BLaER1 treated with 17β-estradiol and CSF1 and Interleukin-3, amounts not matched to agents 10 nM and 100 nM (cell line): Measurements from ENCODE around the gene COA1.
A peak's percentile ranks its signal among the peaks of the same experiment; 100 is the strongest.

ENCODE experiments used
- H3K27ac ChIP-seq, 11 experiments: shearing (Covaris generic); formaldehyde crosslinking; 2 replicates each; pipeline ENCODE4 v1.8.1; 2022
- H3K27me3 ChIP-seq, 11 experiments: shearing (Covaris generic); formaldehyde crosslinking; 2 replicates each; pipeline ENCODE4 v1.8.1; 2022
- H3K36me3 ChIP-seq, 11 experiments: shearing (Covaris generic); formaldehyde crosslinking; 2 replicates each; pipeline ENCODE4 v1.8.1; 2022
- H3K4me1 ChIP-seq, 10 experiments: shearing (Covaris generic); formaldehyde crosslinking; 2 replicates each; pipeline ENCODE4 v1.8.1; 2022
- H3K4me2 ChIP-seq, 11 experiments: shearing (Covaris generic); formaldehyde crosslinking; 2 replicates each; pipeline ENCODE4 v1.8.1; 2022
- H3K4me3 ChIP-seq, 10 experiments: shearing (Covaris generic); formaldehyde crosslinking; 2 replicates each; pipeline ENCODE4 v1.8.1; 2022
- H3K9ac ChIP-seq, 11 experiments: shearing (Covaris generic); formaldehyde crosslinking; 2 replicates each; pipeline ENCODE4 v1.8.1; 2022
- H3K9me3 ChIP-seq, 11 experiments: shearing (Covaris generic); formaldehyde crosslinking; replicated peaks in 1 of 11; 2 replicates each; pipeline ENCODE4 v1.8.1; 2022
- H4K20me1 ChIP-seq, 11 experiments: shearing (Covaris generic); formaldehyde crosslinking; 2 replicates each; pipeline ENCODE4 v1.8.1; 2022
- Cebpa-rat ChIP-seq, 11 experiments: shearing (Covaris generic); IDR thresholded peaks; 2 replicates each; pipeline ENCODE4 v1.8.1; 2022

Gene COA1

GRCh38 chr7:43647339-43647672, 82.0 kb downstream of the COA1 start:
- peaks cover 0 to 51% (median 24%) of the 10 kb centered on the region in 11 experiments; a peak in 13 of 22 replicates for H4K20me1 ChIP-seq
- peak overlapping the region in 10 of 11 experiments; percentile 56 to 96 (median 86); a peak in 20 of 22 replicates for H3K27ac ChIP-seq
- H3K9me3 ChIP-seq = no peaks in the 10 kb centered on the region
- TF ChIP-seq Cebpa-rat (IDR thresholded peaks at IDR 0.05) = no peak
- no peaks in the 10 kb centered on the region for H3K27me3 ChIP-seq
- H3K36me3 ChIP-seq = peaks cover 29 to 57% (median 48%) of the 10 kb centered on the region in 11 experiments
- peak overlapping the region in 9 of 11 experiments; percentile 58 to 80 (median 73); a peak in 18 of 22 replicates for H3K9ac ChIP-seq
- peaks cover 65 to 73% (median 70%) of the 10 kb centered on the region in 10 experiments for H3K4me1 ChIP-seq
- peak overlapping the region; percentile 76 to 96 (median 91) for H3K4me2 ChIP-seq
- H3K4me3 ChIP-seq = peak overlapping the region in 6 of 10 experiments; percentile 17 to 58 (median 36); a peak in 8 of 20 replicates

GRCh38 chr7:43646603-43647338, 82.6 kb downstream of the COA1 start:
- H3K27ac ChIP-seq = peak overlapping the region in 10 of 11 experiments; percentile 56 to 96 (median 86); a peak in 18 of 22 replicates

GRCh38 chr7:43645699-43646226, 83.6 kb downstream of the COA1 start:
- Histone ChIP-seq H3K27ac (peak overlapping the region in 6 of 11 experiments; percentile 7 to 96 (median 88); a peak in 7 of 22 replicates), H3K4me2 (peak overlapping the region in 10 of 11 experiments; percentile 76 to 96 (median 91); a peak in 16 of 22 replicates), H3K4me1 (peaks cover 49 to 58% (median 54%) of the 10 kb centered on the region in 10 experiments), H4K20me1 (peaks cover 0 to 38% (median 16%) of the 10 kb centered on the region in 11 experiments; a peak in 12 of 22 replicates), H3K27me3 (no peaks in the 10 kb centered on the region), H3K9ac (peak overlapping the region in 1 of 11 experiments; percentile 80; a peak in 1 of 22 replicates), H3K9me3 (no peaks in the 10 kb centered on the region), H3K4me3 (no peak overlapping the region; a peak in 1 of 20 replicates), H3K36me3 (peaks cover 40 to 67% (median 58%) of the 10 kb centered on the region in 11 experiments)
- TF ChIP-seq Cebpa-rat (IDR thresholded peaks at IDR 0.05) = no peak

More at GRCh38 chr7:43646603-43647338, 82.6 kb downstream of the COA1 start:
- peak overlapping the region in 10 of 11 experiments; percentile 11 to 80 (median 73); a peak in 16 of 22 replicates for H3K9ac ChIP-seq
- peak overlapping the region in 5 of 10 experiments; percentile 17 to 58 (median 37); a peak in 9 of 20 replicates for H3K4me3 ChIP-seq
- TF ChIP-seq Cebpa-rat (IDR thresholded peaks at IDR 0.05) = no peak
- H3K4me2 ChIP-seq = peak overlapping the region; percentile 76 to 96 (median 91)
- peaks cover 0 to 48% (median 24%) of the 10 kb centered on the region in 11 experiments; a peak in 13 of 22 replicates for H4K20me1 ChIP-seq
- peaks cover 32 to 58% (median 48%) of the 10 kb centered on the region in 11 experiments for H3K36me3 ChIP-seq
- H3K4me1 ChIP-seq = peaks cover 59 to 68% (median 65%) of the 10 kb centered on the region in 10 experiments
- no peaks in the 10 kb centered on the region for H3K27me3 ChIP-seq
- H3K9me3 ChIP-seq = no peaks in the 10 kb centered on the region

GRCh38 chr7:43643846-43644245, 85.5 kb downstream of the COA1 start:
- H3K27me3 ChIP-seq = no peaks in the 10 kb centered on the region
- peaks cover 0 to 18% (median 0%) of the 10 kb centered on the region in 11 experiments; a peak in 10 of 22 replicates for H4K20me1 ChIP-seq
- H3K4me3 ChIP-seq = no peak overlapping the region
- no peak overlapping the region for H3K4me2 ChIP-seq
- no peaks in the 10 kb centered on the region for H3K9me3 ChIP-seq
- H3K36me3 ChIP-seq = peaks cover 59 to 86% (median 77%) of the 10 kb centered on the region in 11 experiments
- TF ChIP-seq Cebpa-rat (IDR thresholded peaks at IDR 0.05) = no peak
- H3K4me1 ChIP-seq = peaks cover 30 to 38% (median 35%) of the 10 kb centered on the region in 10 experiments
- H3K27ac ChIP-seq = no peak overlapping the region
- H3K9ac ChIP-seq = no peak overlapping the region

GRCh38 chr7:43642897-43643630, 86.3 kb downstream of the COA1 start:
- no peak for TF ChIP-seq Cebpa-rat (IDR thresholded peaks at IDR 0.05)
- Histone ChIP-seq H3K27me3 (no peaks in the 10 kb centered on the region), H3K9me3 (no peaks in the 10 kb centered on the region), H3K27ac (no peak overlapping the region), H3K4me3 (no peak overlapping the region), H3K9ac (no peak overlapping the region), H3K4me2 (no peak overlapping the region), H4K20me1 (peaks cover 0 to 11% (median 0%) of the 10 kb centered on the region in 11 experiments; a peak in 3 of 22 replicates), H3K4me1 (peaks cover 22 to 31% (median 27%) of the 10 kb centered on the region in 10 experiments), H3K36me3 (peaks cover 67 to 94% (median 85%) of the 10 kb centered on the region in 11 experiments)

- Histone ChIP-seq H3K4me3 (no peak overlapping the region), H3K4me2 (no peak overlapping the region), H3K27me3 (no peaks in the 10 kb centered on the region), H3K36me3 (peaks cover 90 to 99% (median 94%) of the 10 kb centered on the region in 11 experiments), H4K20me1 (no peaks in the 10 kb centered on the region; a peak in 2 of 22 replicates), H3K9ac (no peak overlapping the region), H3K9me3 (no peaks in the 10 kb centered on the region), H3K27ac (no peak overlapping the region), H3K4me1 (peaks cover 0 to 7% (median 4%) of the 10 kb centered on the region in 10 experiments; a peak in 14 of 20 replicates)
- TF ChIP-seq Cebpa-rat (IDR thresholded peaks at IDR 0.05) = no peak
Measured at GRCh38 chr7:43640679-43641078, 88.6 kb downstream of the COA1 start.

- Histone ChIP-seq H3K27ac (no peak overlapping the region), H3K4me2 (no peak overlapping the region), H3K4me3 (no peak overlapping the region), H3K9me3 (no peaks in the 10 kb centered on the region), H3K27me3 (no peaks in the 10 kb centered on the region), H4K20me1 (no peaks in the 10 kb centered on the region; a peak in 2 of 22 replicates), H3K9ac (no peak overlapping the region), H3K36me3 (peaks cover 90 to 100% (median 97%) of the 10 kb centered on the region in 11 experiments), H3K4me1 (no peaks in the 10 kb centered on the region; a peak in 1 of 20 replicates)
- TF ChIP-seq Cebpa-rat (IDR thresholded peaks at IDR 0.05) = no peak
Measured at GRCh38 chr7:43639858-43640491, 89.3 kb downstream of the COA1 start.

- Histone ChIP-seq H3K36me3 (peaks cover 92 to 99% (median 97%) of the 10 kb centered on the region in 11 experiments), H3K4me2 (no peak overlapping the region), H3K4me3 (no peak overlapping the region), H3K9ac (no peak overlapping the region), H3K4me1 (no peaks in the 10 kb centered on the region), H3K9me3 (peaks cover 0 to 7% (median 0%) of the 10 kb centered on the region in 11 experiments; a peak in 3 of 22 replicates), H3K27me3 (no peaks in the 10 kb centered on the region), H3K27ac (no peak overlapping the region), H4K20me1 (no peaks in the 10 kb centered on the region; a peak in 2 of 22 replicates)
- no peak for TF ChIP-seq Cebpa-rat (IDR thresholded peaks at IDR 0.05)
Measured at GRCh38 chr7:43637114-43637806, 92.1 kb downstream of the COA1 start.
